NCI-H1092 (cell line): Measurements from ENCODE around the gene FBXL17.

ENCODE experiments used
- DNase-seq: peaks from one replicate; lab custom pipeline; 2025; lab: John Stamatoyannopoulos, UW

FBXL17 gene

GRCh38 chr5:107990881-107991810 is 390.8 kb downstream of the FBXL17 start:
- DNase-seq = no peak

- no peak for DNase-seq
Observed at GRCh38 chr5:107985144-107985543, 396.8 kb downstream of the FBXL17 start.

GRCh38 chr5:107982703-107983425 is 399.0 kb downstream of the FBXL17 start:
- no peak for DNase-seq

- no peak for DNase-seq
Observed at GRCh38 chr5:107980923-107981692, 400.8 kb downstream of the FBXL17 start.

GRCh38 chr5:107979900-107980299 is 402.0 kb downstream of the FBXL17 start:
- DNase-seq = no peak

- no peak for DNase-seq
Observed at GRCh38 chr5:107979291-107979690, 402.6 kb downstream of the FBXL17 start.

GRCh38 chr5:107977550-107978071 is 404.3 kb downstream of the FBXL17 start:
- no peak for DNase-seq

GRCh38 chr5:107975568-107975967 is 406.3 kb downstream of the FBXL17 start:
- no peak for DNase-seq

- no peak for DNase-seq
Observed at GRCh38 chr5:107971846-107972245, 410.1 kb downstream of the FBXL17 start.

- no peak for DNase-seq
Observed at GRCh38 chr5:107969847-107970246, 412.1 kb downstream of the FBXL17 start.

GRCh38 chr5:107968998-107969397 is 412.9 kb downstream of the FBXL17 start:
- DNase-seq = no peak

GRCh38 chr5:107968406-107968843 is 413.5 kb downstream of the FBXL17 start:
- no peak for DNase-seq

- no peak for DNase-seq
Observed at GRCh38 chr5:107966201-107966600, 415.7 kb downstream of the FBXL17 start.

GRCh38 chr5:107964722-107965121 is 417.2 kb downstream of the FBXL17 start:
- no peak for DNase-seq

- DNase-seq = no peak
Observed at GRCh38 chr5:107959573-107960279, 422.2 kb downstream of the FBXL17 start.

- no peak for DNase-seq
Observed at GRCh38 chr5:107958861-107959260, 423.0 kb downstream of the FBXL17 start.

- DNase-seq = no peak
Observed at GRCh38 chr5:107958432-107958831, 423.5 kb downstream of the FBXL17 start.

GRCh38 chr5:107957051-107957450 is 424.8 kb downstream of the FBXL17 start:
- DNase-seq = no peak

GRCh38 chr5:107955321-107955720 is 426.6 kb downstream of the FBXL17 start:
- DNase-seq = no peak

- DNase-seq = no peak
Observed at GRCh38 chr5:107954254-107954653, 427.6 kb downstream of the FBXL17 start.

- no peak for DNase-seq
Observed at GRCh38 chr5:107952450-107952849, 429.4 kb downstream of the FBXL17 start.
